Esophagus muscularis mucosa (tissue), 4 donors: ENCODE results near the gene TVP23C. TPM values are rescaled to one million over a fixed set of nuclear protein-coding genes. Genes with fewer than 3 reads are reported as not detected.
A peak's percentile ranks its signal among the peaks of the same experiment; 100 is the strongest.

Experiments
- DNase-seq: peaks from one replicate; pipeline ENCODE4 v3.0.0-alpha.2; 2017; ENCODE audit errors: extremely low spot score
- H3K27ac ChIP-seq, 4 donors: fragments of 200-600 bp; sonication (generic); replicated peaks in 1 of 4; 1 replicate in 3 of 4; 2 replicates in 1 of 4; pipeline ENCODE4 v1.5.1; 2016 to 2019; ENCODE audit warnings: mild to moderate bottlenecking in 1 of 4
- H3K27me3 ChIP-seq, 4 donors: fragments of 200-600 bp; sonication (generic); one replicate each; pipeline versions ENCODE4 v1.5.1 to v1.6.0; 2016 to 2019
- H3K36me3 ChIP-seq, 4 donors: fragments of 200-600 bp; sonication (generic); one replicate each; pipeline ENCODE4 v1.5.1; 2016 to 2019
- H3K4me1 ChIP-seq, 4 donors: fragments of 200-600 bp; sonication (generic); one replicate each; pipeline ENCODE4 v1.5.1; 2016 to 2019
- H3K4me3 ChIP-seq, 4 donors: fragments of 200-600 bp; sonication (generic); 1 replicate in 2 of 4; 2 replicates in 2 of 4; pipeline ENCODE4 v1.5.1; 2016 to 2019; ENCODE audit warnings: mild to moderate bottlenecking in 4 of 4, moderate library complexity in 1 of 4
- H3K9me3 ChIP-seq, 4 donors: fragments of 200-600 bp; sonication (generic); 1 replicate in 3 of 4; 2 replicates in 1 of 4; pipeline ENCODE4 v1.5.1; 2016 to 2019
- EP300 ChIP-seq: sonication (generic); formaldehyde crosslinking; IDR thresholded peaks from one replicate; pipeline ENCODE4 v1.6.1; 2017; ENCODE audit warnings: antibody characterized with exemption
- POLR2A ChIP-seq: fragments of 450-650 bp; IDR thresholded peaks from one replicate; pipeline ENCODE4 v1.6.1; 2017; ENCODE audit warnings: antibody characterized with exemption, moderate library complexity, mild to moderate bottlenecking, low read depth
- POLR2AphosphoS5 ChIP-seq, 2 donors: sonication (generic); formaldehyde crosslinking; IDR thresholded peaks; one replicate each; pipeline ENCODE4 v1.6.1; 2017; ENCODE audit warnings: antibody characterized with exemption in 2 of 2
- WGBS: methylation state at CpG from one replicate; pipeline ENCODE4 v1.1.5; 2018; 5-methylcytosine and 5-hydroxymethylcytosine counted together
- intact Hi-C: fragments of 100-400 bp; cut with DNase I; formaldehyde crosslinking; loops from one replicate; pipeline ENCODE4 v1.15.1; 2023
- total RNA-seq, 4 donors: library from RNA; depleted of rRNA; stranded (reverse); fragments of >200 nt; gene quantifications; one replicate each; pipeline versions ENCODE4 v1.1.0 to v1.2.1, GENCODE V29; 2016
- TF ChIP-seq, protein P1 (sequence below), 3 experiments: fragments of 200-600 bp in 2 of 3; fragments of 450-650 bp in 1 of 3; sonication (generic) in 2 of 3; IDR thresholded peaks; one replicate each; pipeline ENCODE4 v1.5.1; 2017 to 2019; ENCODE audit warnings: antibody characterized with exemption in 3 of 3, mild to moderate bottlenecking in 2 of 3, moderate library complexity in 1 of 3

Gene TVP23C
- total RNA-seq, 4 donors from 2014 or later, result 4.3 to 19.9 (median 6.1) TPM

DNA sequence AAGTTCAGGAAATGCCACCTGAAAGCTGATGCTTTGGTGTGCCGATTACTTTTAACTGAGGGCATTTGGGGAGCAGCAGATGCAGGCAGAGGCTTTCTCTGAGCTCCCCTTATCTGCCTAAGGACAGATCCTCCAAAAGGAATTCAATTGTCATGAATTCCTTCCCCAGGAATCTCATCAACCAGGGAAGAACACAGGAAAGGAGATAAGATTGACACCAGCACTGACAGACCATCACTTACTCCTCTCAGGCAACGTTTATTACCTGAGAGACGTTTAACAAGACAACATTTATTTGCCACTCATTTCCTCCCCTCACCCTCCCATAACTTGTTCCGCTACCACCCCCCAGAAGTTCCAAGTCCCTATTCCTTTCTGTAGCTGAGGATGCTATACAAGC lies 78.2 kb downstream of the TVP23C start:
- TF ChIP-seq EP300 (no peak), POLR2A (no peak), POLR2AphosphoS5 (IDR thresholded peaks at IDR 0.05) (no peak)
- TF ChIP-seq, protein P1, sequence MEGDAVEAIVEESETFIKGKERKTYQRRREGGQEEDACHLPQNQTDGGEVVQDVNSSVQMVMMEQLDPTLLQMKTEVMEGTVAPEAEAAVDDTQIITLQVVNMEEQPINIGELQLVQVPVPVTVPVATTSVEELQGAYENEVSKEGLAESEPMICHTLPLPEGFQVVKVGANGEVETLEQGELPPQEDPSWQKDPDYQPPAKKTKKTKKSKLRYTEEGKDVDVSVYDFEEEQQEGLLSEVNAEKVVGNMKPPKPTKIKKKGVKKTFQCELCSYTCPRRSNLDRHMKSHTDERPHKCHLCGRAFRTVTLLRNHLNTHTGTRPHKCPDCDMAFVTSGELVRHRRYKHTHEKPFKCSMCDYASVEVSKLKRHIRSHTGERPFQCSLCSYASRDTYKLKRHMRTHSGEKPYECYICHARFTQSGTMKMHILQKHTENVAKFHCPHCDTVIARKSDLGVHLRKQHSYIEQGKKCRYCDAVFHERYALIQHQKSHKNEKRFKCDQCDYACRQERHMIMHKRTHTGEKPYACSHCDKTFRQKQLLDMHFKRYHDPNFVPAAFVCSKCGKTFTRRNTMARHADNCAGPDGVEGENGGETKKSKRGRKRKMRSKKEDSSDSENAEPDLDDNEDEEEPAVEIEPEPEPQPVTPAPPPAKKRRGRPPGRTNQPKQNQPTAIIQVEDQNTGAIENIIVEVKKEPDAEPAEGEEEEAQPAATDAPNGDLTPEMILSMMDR (IDR thresholded peaks at IDR 0.05), result no peak
- peaks cover 0 to 5% (median 0%) of the 10 kb centered on the region in 4 donors for H3K36me3 ChIP-seq
- H3K4me3 ChIP-seq, result no peak overlapping the region
- intact Hi-C loops, result no loop called here
- peaks cover 4 to 8% (median 6%) of the 10 kb centered on the region in 4 donors for H3K4me1 ChIP-seq
- DNase-seq, result no peak
- H3K27me3 ChIP-seq, result no peaks in the 10 kb centered on the region
- H3K9me3 ChIP-seq, result no peaks in the 10 kb centered on the region
- 80% methylated on average over 4 of the region's 4 CpGs for WGBS
- H3K27ac ChIP-seq, result no peak overlapping the region

DNA sequence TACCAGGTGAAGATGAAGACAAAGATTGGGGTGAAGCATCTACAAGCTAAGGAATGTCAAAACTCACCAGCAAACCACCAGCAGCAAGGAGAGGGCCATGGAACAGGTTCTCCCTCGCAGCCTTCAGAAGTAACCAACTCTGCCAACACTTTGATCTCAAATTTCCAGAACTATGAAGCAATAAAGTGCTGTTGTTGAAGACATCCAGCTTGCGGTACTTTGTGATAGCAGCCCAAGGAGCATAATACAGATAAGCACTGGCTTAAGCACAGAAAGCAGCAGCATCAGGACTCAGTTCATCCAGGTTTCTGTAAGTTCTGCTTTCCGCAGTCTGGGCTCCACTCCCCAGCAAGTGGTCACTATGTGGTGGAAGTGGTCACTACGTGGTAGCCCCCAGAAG lies 79.9 kb downstream of the TVP23C start:
- WGBS, result 82% methylated on average over 4 of the region's 4 CpGs
- H3K9me3 ChIP-seq, result no peaks in the 10 kb centered on the region
- H3K27ac ChIP-seq, result no peak overlapping the region
- peaks cover 12 to 21% (median 17%) of the 10 kb centered on the region in 4 donors for H3K4me1 ChIP-seq
- H3K27me3 ChIP-seq, result no peaks in the 10 kb centered on the region
- no peak for DNase-seq
- peaks cover 0 to 5% (median 0%) of the 10 kb centered on the region in 4 donors for H3K36me3 ChIP-seq
- no peak overlapping the region for H3K4me3 ChIP-seq
- no peak for TF ChIP-seq POLR2A
- TF ChIP-seq, protein P1 (IDR thresholded peaks at IDR 0.05), result no peak
- TF ChIP-seq POLR2AphosphoS5 (IDR thresholded peaks at IDR 0.05), result peak in 1 of 2 donors; percentile 46
- intact Hi-C loops, result no loop called here

DNA sequence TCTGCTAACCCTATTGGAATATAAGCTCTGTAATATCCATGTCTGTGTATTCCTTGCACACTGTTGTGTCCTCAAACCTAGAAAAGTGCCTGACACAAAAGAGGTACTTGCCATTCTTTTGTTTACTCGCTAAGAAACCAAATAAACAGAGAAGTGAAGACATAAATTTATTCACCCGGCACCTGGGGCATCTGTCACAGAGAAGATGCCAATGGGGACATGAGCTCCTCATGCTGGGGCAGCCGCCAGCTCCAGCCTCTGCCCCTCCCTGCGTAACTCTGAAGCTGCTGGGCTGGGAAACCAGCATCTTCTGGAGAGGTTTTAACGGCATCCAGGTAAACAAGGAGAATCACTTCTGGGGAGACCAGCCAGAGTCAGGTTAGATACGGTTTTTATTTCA lies 80.8 kb downstream of the TVP23C start:
- H3K4me3 ChIP-seq, result no peak overlapping the region

DNA sequence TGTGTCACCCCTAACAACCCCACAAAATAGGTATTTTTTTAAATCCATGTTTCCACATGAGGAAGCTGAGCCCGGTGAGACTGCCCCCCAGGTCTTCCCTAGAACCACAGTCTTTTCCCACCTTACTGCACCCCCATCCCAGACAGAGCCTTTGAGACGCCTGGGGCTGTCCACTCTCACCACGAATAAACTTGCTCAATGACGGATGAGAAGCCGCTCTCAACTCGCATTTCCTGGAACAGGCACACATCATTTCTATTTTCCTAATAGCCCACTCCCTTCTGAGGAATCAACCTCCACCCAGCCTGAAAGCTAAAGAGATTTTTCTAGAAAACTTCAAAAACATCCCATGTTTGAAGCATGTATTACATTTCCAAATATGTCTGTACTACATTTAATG lies 81.8 kb downstream of the TVP23C start:
- Histone ChIP-seq H3K27me3 (no peaks in the 10 kb centered on the region), H3K4me1 (peaks cover 12 to 21% (median 17%) of the 10 kb centered on the region in 4 donors), H3K27ac (no peak overlapping the region), H3K36me3 (peaks cover 0 to 5% (median 0%) of the 10 kb centered on the region in 4 donors), H3K9me3 (no peaks in the 10 kb centered on the region), H3K4me3 (no peak overlapping the region)
- DNase-seq, result no peak
- no peak for TF ChIP-seq EP300
- TF ChIP-seq POLR2A, result no peak
- TF ChIP-seq, protein P1 (IDR thresholded peaks at IDR 0.05), result no peak
- TF ChIP-seq POLR2AphosphoS5 (IDR thresholded peaks at IDR 0.05), result no peak
- WGBS, result 74% methylated on average over 6 of the region's 6 CpGs
- intact Hi-C loops, result no loop called here

More for the DNA sequence above, 80.8 kb downstream of the TVP23C start:
- intact Hi-C loops, result no loop called here
- peaks cover 12 to 21% (median 17%) of the 10 kb centered on the region in 4 donors for H3K4me1 ChIP-seq
- no peak for DNase-seq
- H3K27me3 ChIP-seq, result no peaks in the 10 kb centered on the region
- 82% methylated on average over 5 of the region's 6 CpGs for WGBS
- peaks cover 0 to 5% (median 0%) of the 10 kb centered on the region in 4 donors for H3K36me3 ChIP-seq
- no peak overlapping the region for H3K27ac ChIP-seq
- H3K9me3 ChIP-seq, result no peaks in the 10 kb centered on the region
- TF ChIP-seq POLR2A (no peak), EP300 (no peak), POLR2AphosphoS5 (IDR thresholded peaks at IDR 0.05) (no peak)
- TF ChIP-seq, protein P1 (IDR thresholded peaks at IDR 0.05), result no peak

DNA sequence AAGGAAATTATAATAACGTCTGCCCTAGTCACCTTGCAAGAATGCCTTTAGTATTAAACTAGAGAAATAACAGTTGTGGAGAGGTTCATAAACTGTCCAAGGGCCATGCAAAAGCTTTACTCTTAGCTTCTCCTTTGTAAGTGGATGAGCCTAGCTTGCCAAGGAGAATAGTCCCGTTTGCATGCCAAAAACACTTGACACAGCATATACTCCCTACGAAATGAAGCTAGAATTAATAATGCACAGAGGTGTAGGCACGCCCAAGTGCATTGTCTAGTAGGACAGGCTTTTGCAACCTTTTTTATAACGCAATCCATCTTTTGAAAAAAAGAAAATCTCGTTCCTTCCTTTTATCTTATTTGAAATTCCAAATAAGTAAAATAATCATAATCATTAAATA lies 83.1 kb downstream of the TVP23C start:
- TF ChIP-seq EP300 (no peak), POLR2AphosphoS5 (IDR thresholded peaks at IDR 0.05) (no peak), POLR2A (no peak)
- TF ChIP-seq, protein P1 (IDR thresholded peaks at IDR 0.05), result no peak
- H3K27ac ChIP-seq, result peak overlapping the region in 1 of 4 donors; percentile 19
- 47% methylated on average over 6 of the region's 6 CpGs for WGBS
- H3K27me3 ChIP-seq, result no peaks in the 10 kb centered on the region
- H3K4me1 ChIP-seq, result peaks cover 12 to 31% (median 21%) of the 10 kb centered on the region in 4 donors
- intact Hi-C loops, result no loop called here
- peaks cover 0 to 5% (median 0%) of the 10 kb centered on the region in 4 donors for H3K36me3 ChIP-seq
- no peaks in the 10 kb centered on the region for H3K9me3 ChIP-seq
- DNase-seq, result no peak
- no peak overlapping the region for H3K4me3 ChIP-seq
